Mesodermal cell (in vitro differentiated cells): ENCODE measurements around the gene SF1.
A peak's percentile ranks its signal among the peaks of the same experiment; 100 is the strongest.

Source experiments
- H3K27ac ChIP-seq: 2 replicates; pipeline ENCODE4 v1.7.0; 2013; ENCODE audit warnings: mild to moderate bottlenecking, low read depth, low read length, moderate library complexity; ENCODE audit not compliant: severe bottlenecking
- H3K36me3 ChIP-seq: 2 replicates; pipeline ENCODE4 v1.7.1; 2013; ENCODE audit warnings: mild to moderate bottlenecking, low read length, moderate library complexity; ENCODE audit not compliant: control insufficient read depth, insufficient read depth
- H3K4me1 ChIP-seq: one replicate; pipeline ENCODE4 v1.7.1; 2013; ENCODE audit warnings: mild to moderate bottlenecking, low read length; ENCODE audit not compliant: insufficient read depth, control insufficient read depth, poor library complexity, severe bottlenecking
- H3K4me3 ChIP-seq: 2 replicates; pipeline ENCODE4 v1.7.0; 2013; ENCODE audit warnings: low read length, control low read depth, mild to moderate bottlenecking; ENCODE audit not compliant: insufficient read depth, poor library complexity, severe bottlenecking; ENCODE audit errors: extremely low read depth
- H3K9me3 ChIP-seq: 2 replicates; pipeline ENCODE4 v1.7.1; 2013; ENCODE audit warnings: mild to moderate bottlenecking, low read length, moderate library complexity; ENCODE audit not compliant: control insufficient read depth
- WGBS, 2 experiments: methylation state at CpG; one replicate each; pipeline ENCODE4 v1.1.5; 2013; ENCODE audit warnings: missing lambda C conversion rate in 2 of 2; ENCODE audit not compliant: insufficient coverage in 2 of 2; 5-methylcytosine and 5-hydroxymethylcytosine counted together

The SF1 gene

DNA sequence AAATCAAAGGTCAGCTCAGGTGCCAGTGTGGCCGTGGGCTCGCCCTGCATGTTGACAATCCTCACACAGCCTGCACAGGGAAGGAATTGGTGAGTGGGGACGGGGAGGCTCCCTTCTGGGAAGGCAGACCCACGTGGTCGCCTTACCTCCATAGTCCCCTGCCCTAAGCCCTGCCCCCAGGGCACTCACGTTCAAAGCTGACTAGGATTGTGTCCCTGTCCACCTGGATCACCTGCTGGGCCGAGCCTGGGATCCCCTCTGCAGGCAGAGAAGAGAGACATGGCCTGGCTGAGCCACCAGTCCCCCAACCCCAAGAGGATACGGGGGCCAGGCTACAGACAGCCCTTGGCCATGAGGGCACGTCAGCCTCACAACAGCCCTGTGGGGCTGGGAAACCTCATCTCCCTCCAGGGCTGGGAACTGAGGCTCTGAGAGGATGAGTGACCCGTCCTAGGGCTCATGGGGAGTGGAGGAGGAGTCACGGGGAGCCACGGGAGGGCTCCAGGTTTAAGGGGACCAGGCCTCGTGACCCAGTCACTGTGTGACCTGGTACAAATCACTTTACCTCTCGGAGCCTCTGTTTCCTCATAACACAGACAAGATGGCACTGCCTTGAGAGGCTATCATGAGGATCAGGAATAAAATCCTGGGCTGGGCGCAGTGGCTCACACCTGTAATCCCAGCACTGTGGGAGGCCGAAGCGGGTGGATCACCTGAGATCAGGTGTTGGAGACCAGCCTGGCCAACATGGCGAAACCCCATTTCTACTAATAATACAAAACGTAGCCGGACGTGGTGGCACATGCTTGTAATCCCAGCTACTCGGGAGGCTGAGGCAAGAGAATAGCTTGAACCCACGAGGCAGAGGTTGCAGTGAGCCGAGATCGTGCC lies 12.1 kb upstream of the SF1 start:
- H3K27ac ChIP-seq: no peak overlapping the region
- H3K36me3 ChIP-seq: peaks cover 5% of the 10 kb centered on the region
- peaks cover 2% of the 10 kb centered on the region for H3K4me1 ChIP-seq
- WGBS, 2 experiments: 91 to 93% methylated on average over 10 to 21 of the region's 25 CpGs
- H3K9me3 ChIP-seq: no peaks in the 10 kb centered on the region
- H3K4me3 ChIP-seq: no peak overlapping the region

DNA sequence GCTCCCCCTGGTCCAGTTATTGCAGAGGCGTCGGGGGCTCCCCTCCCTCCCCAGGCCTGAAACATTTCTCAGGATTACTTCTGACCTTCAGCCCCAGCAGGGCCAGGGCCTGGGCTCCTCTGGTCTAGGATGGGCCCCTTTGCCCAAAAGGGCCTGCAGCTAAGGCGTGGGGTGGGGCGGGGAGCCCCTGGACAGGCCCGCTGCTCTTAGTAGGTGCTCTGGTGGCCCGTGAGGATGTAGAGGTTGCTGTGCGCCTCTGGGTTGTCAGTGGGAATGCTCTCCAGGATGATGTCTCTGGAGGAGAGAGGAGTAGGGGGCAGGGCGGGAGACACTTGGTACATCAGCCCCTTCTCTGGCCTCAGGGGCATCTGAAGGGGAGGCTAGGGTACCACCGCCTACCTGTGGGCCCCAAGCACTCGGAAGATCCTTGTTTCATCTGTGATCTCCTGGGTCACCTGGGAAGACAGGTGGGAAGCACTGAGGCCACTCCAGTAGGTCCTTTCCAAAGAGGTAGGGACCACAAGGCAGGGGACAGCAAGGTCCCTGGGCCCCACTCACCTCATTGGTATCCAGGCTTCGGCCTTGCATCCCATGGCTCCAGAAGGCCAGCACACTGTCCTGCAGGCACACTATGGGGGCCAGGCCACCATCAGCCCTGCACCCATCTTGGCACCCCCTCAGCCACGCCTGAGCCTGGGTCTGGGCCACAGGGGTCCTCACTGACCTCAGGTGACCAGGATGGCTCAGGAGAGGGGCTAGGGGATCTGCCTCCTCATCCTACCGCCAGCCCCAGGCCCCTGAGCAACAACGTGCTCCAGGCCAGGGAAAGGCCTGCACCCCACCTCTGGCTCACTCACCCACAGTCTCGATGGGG lies 11.2 kb upstream of the SF1 start:
- H3K27ac ChIP-seq: no peak overlapping the region
- H3K4me3 ChIP-seq: no peak overlapping the region
- WGBS, 2 experiments: 90 to 95% methylated on average over 8 to 12 of the region's 15 CpGs
- H3K9me3 ChIP-seq: no peaks in the 10 kb centered on the region
- H3K4me1 ChIP-seq: peaks cover 2% of the 10 kb centered on the region
- H3K36me3 ChIP-seq: peaks cover 5% of the 10 kb centered on the region

DNA sequence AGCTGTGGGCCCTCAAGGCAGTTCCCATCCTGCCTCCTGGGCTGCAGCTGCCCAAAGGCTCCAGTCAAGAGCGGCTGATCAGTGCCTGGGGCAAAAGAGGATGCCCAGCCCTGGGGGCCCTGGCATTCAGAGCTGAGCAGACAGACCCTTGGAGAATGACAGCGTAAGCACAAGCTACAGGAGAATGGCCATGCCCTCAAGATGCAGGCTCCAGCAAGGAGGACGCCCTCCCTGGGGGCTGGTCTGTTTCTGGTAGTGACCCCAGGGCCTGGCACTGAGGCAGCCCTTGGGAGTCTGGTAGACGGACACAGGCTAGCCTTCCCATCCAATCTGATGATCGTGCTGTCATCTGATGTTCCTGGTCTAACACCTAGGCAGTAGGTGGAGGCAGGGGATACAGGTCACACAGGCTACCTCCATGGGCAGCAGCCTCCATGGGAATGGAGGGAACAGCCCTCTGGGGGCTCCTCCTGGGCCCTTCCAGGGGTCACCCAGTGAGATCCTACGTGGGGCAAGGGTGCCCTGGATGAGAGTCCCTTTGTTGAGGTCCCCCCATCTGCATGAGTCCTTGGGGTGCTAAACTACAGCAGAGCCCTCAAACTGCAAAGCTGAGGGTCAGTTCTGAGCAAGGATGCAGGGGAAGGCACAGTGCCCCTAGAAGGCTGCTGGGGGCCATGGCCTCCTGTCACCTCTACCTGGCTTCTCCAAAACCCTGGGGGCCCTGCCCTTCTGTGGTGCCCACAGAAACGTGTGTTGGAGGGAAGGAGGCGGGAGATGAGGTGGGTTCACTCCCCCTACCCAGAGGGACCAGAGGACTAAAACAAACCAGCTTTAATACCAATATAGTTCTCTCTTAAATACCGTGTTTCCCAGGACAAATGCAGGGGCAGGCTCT lies 10.2 kb upstream of the SF1 start:
- peaks cover 5% of the 10 kb centered on the region for H3K36me3 ChIP-seq
- H3K4me3 ChIP-seq: no peak overlapping the region
- peaks cover 2% of the 10 kb centered on the region for H3K4me1 ChIP-seq
- 90 to 92% methylated on average over 6 to 7 of the region's 9 CpGs for WGBS, 2 experiments
- no peaks in the 10 kb centered on the region for H3K9me3 ChIP-seq
- H3K27ac ChIP-seq: no peak overlapping the region

DNA sequence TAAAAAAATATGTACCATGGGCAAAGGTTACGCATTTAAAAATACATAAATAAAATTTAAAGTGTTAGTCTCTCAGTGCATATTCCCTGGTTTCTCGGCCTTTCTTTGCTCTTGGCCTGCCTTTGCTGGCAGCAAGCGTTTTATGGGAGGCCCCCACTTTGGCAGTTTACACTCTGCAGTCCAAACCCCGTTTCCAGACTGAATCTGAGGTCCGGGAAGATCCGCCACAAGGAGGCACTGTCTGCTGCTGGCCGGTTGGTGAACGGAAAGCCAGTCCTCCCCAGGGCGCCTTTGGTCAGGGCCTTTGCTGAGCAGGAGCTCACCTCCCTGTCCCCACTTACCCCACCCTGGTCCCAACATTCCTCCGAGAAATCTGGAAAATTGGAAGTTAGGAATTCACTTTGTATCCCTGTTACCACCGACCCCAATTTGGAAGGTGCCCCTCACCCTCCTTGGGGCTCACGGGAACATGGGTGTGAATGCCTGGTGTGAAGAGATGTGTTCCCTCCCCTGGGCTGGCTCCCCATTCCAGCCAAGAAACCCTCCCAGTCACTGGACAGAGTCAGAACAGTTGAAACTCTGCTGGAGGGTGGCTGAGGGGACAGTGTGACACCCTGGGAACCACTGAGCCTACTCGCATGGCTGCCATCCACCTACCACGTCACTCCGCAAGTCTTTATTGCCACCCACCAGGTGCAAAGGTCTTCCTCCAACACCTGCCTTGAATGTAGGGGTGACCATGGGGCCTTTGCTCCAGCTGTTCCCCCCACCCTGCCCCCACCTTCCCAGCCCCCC lies 9.4 kb upstream of the SF1 start:
- WGBS, 2 experiments: 24 to 36% methylated on average over 2 to 9 of the region's 15 CpGs
- Histone ChIP-seq H3K4me1 (peaks cover 2% of the 10 kb centered on the region), H3K4me3 (no peak overlapping the region), H3K36me3 (peaks cover 5% of the 10 kb centered on the region), H3K9me3 (no peaks in the 10 kb centered on the region), H3K27ac (no peak overlapping the region)

DNA sequence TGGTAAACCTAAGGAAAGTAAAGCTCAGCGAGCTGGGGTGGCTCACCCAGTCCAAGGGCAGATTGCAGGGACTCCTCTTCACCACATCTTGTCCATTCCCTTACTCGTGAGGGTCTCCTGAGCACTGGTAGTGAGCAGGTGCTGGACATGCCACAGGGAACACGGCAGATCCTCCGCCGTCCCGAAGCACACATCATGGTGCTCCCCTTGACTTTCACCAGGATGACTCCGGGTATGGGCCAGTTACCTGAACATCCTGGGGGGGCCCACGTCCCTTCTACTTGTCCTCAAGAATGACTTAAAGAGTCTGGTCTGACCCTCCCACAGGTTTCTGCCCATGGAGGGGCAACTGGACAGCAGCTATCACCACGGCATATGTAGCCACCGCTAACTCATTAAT lies 8.0 kb upstream of the SF1 start:
- Histone ChIP-seq H3K27ac (no peak overlapping the region), H3K4me3 (no peak overlapping the region), H3K36me3 (peaks cover 5% of the 10 kb centered on the region), H3K9me3 (no peaks in the 10 kb centered on the region), H3K4me1 (peaks cover 2% of the 10 kb centered on the region)
- WGBS, 2 experiments: 92 to 93% methylated on average over 10 of the region's 10 CpGs

DNA sequence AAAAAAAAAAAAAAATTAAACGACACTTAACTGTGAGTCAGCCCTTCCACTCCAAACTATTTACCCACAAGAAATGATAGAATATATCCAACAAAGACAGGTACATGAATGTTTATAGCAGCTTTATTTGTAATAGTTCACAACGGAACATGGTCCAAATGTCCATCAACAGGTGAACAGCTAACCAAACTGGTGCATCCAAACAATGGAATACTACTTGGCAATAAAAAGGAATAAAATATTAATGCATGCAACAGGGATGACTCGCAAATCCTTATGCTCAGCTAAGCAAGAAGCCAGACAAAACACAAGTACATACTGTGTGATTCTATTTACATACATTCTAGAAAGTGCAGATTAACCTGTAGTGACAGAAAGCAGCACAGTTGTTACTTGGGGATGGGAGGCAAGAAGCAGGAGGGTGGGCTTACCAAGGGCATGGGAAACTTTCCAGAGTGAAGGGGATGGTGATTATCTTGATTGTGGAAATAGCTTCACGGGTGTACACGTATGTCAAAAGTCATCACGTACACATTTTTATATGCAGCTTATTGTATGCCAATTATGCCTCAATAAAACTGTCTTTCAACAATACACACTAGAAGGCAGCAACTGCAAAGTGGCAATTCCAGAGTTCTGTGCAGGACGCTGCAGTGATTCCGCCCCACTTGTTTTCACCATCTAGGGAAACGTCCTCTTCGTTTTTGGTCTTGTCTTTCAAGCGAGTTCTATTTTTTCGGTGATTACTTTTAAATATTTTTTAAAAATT lies 6.7 kb upstream of the SF1 start:
- peaks cover 4% of the 10 kb centered on the region for H3K36me3 ChIP-seq
- peaks cover 2% of the 10 kb centered on the region for H3K4me1 ChIP-seq
- 91 to 93% methylated on average over 3 to 5 of the region's 12 CpGs for WGBS, 2 experiments
- no peak overlapping the region for H3K4me3 ChIP-seq
- no peaks in the 10 kb centered on the region for H3K9me3 ChIP-seq
- no peak overlapping the region for H3K27ac ChIP-seq

DNA sequence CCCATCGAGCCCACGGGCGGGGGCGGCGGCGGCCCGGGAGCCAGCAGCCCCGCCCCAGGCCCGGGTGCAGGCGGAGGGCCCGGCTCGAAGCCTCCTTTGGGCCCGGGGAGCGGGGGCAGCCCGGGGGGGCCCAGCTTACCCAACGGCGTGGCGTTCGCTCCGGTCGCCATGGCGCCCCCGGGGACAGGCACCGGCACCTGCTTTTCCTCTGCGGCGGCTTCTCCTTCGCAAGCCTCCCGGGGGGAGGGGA lies 194 bp downstream of the SF1 start:
- Histone ChIP-seq H3K9me3 (no peaks in the 10 kb centered on the region), H3K4me1 (peaks cover 12% of the 10 kb centered on the region), H3K36me3 (peaks cover 46% of the 10 kb centered on the region), H3K4me3 (peak overlapping the region; percentile 86), H3K27ac (peak overlapping the region; percentile 90)
- WGBS, 2 experiments: 0 to 2% methylated on average over 17 to 24 of the region's 28 CpGs

DNA sequence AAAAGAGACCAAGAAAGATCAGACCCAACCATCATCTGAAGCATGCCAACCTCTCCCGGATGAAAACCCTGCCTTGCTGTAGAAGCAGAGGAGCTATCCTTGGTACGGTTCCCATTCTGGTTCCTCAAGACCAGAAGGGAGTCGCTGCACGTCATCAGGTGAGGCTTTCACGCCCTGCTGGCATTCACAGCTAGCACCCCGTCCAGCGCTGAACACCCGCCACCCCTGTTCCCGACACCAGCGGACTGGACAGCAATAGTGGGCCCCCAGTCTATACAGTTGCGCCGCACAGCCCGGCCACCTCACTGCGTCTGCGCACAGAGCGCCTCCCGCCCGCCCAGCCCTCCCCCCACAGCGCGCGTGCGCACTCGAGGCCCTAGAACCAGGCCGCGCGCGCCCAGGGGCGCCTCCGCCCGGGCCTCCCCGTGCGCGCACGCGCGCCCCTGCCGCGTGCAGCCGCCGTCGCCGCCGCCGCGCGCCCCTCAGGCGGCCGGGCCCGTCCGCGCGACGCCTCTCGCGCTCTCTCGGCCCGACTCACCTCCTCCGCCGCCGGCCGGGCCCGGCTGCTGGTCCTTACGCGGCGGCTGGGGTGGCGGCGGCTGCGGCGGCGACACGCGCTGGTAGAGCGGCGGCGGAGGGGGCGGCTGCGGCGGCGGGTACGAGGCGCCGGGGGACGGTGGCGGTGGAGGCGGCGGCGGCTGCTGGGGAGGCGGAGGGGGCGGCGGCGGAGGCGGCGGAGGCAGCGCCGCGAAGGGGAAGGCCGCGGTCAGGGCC lies 706 bp downstream of the SF1 start:
- Histone ChIP-seq H3K27ac (peak overlapping the region; percentile 90), H3K4me3 (peak overlapping the region; percentile 86), H3K9me3 (no peaks in the 10 kb centered on the region), H3K36me3 (peaks cover 51% of the 10 kb centered on the region), H3K4me1 (peaks cover 15% of the 10 kb centered on the region)
- WGBS, 2 experiments: 0% methylated on average over 32 to 63 of the region's 98 CpGs

DNA sequence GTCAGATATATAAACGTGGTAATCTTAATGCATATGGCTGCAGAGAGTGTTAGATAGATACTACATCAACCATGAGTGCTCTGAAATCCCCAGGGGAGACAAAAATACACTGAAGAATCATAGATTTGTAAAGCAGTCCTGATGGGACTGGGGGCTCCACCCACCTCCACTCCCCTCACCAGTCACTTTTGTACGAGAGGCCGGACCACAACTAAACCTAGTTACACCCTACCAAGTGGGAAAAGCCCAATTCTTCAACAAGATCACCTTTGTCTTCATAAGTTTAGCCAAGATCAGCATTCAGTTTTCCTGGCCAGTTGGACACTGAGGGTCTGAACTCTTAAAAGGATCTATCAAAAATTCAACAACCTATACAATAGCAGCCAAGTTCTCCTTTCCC lies 1.5 kb downstream of the SF1 start:
- peak overlapping the region; percentile 72 for H3K4me3 ChIP-seq
- H3K36me3 ChIP-seq: peaks cover 59% of the 10 kb centered on the region
- H3K27ac ChIP-seq: peak overlapping the region; percentile 10
- WGBS, 2 experiments: 54% methylated on average over 2 of the region's 3 CpGs; no CpG with 5 or more reads in 1 of the 2 experiments
- no peaks in the 10 kb centered on the region for H3K9me3 ChIP-seq
- H3K4me1 ChIP-seq: peaks cover 15% of the 10 kb centered on the region
